GM12892 (cell line): ENCODE data around the gene ACTBL2. TPM values are rescaled to one million over a fixed set of nuclear protein-coding genes. Genes with fewer than 3 reads are reported as not detected.
"Not testable (repeated sequence)": the region's sequence is repeated elsewhere in the genome, so short reads cannot be mapped to it uniquely, and the experiment has no call there.

ENCODE experiments used
- DNase-seq: peaks from one replicate; pipeline ENCODE4 v3.0.0; 2011; ENCODE audit not compliant: insufficient read length
- FAIRE-seq: peaks from 2 replicates; lab custom pipeline; 2011; peaks lifted over from hg19 to GRCh38; lab: Jason Lieb, UNC
- POLR2A ChIP-seq: IDR thresholded peaks from 2 replicates; pipeline ENCODE4 v1.6.1; 2011; ENCODE audit warnings: low read depth, low read length, control low read depth
- POLR2AphosphoS5 ChIP-seq: IDR thresholded peaks from 2 replicates; pipeline ENCODE4 v1.6.1; 2011; ENCODE audit warnings: low read depth, low read length, control low read depth
- TAF1 ChIP-seq: IDR thresholded peaks from 2 replicates; pipeline ENCODE4 v1.6.1; 2011; ENCODE audit warnings: low read depth, mild to moderate bottlenecking, control low read depth, low read length, borderline replicate concordance
- polyA plus RNA-seq: library from polyadenylated mRNA; unstranded; fragments of >200 nt; gene quantifications from one replicate; pipeline ENCODE4 v1.2.1, GENCODE V29; 2012; ENCODE audit warnings: missing spikeins, inconsistent platforms; ENCODE audit not compliant: missing spikeins

Gene ACTBL2
- polyA plus RNA-seq, result not detected

GRCh38 chr5:57482671-57483106, at the start of gene ACTBL2:
TSS of gene ACTBL2 (minus strand) at chr5:57482811. CDS start at chr5:57482707, 104 bp downstream.
- DNase-seq, result no peak
- TF ChIP-seq POLR2A (no peak), TAF1 (no peak), POLR2AphosphoS5 (no peak)
- FAIRE-seq, result no peak

- no peak for FAIRE-seq
Measured at GRCh38 chr5:57531333-57531732, 48.7 kb upstream of the ACTBL2 start.

GRCh38 chr5:57529864-57530263, 47.3 kb upstream of the ACTBL2 start:
- DNase-seq (no peak), FAIRE-seq (no peak)
- TF ChIP-seq POLR2A (no peak), TAF1 (no peak), POLR2AphosphoS5 (no peak)

More at GRCh38 chr5:57531333-57531732, 48.7 kb upstream of the ACTBL2 start:
- TF ChIP-seq TAF1 (no peak), POLR2AphosphoS5 (no peak), POLR2A (no peak)
- no peak for DNase-seq

GRCh38 chr5:57527870-57528269, 45.3 kb upstream of the ACTBL2 start:
- FAIRE-seq (no peak), DNase-seq (no peak)
- TF ChIP-seq POLR2A (no peak), POLR2AphosphoS5 (no peak), TAF1 (no peak)

GRCh38 chr5:57524348-57525060, 41.9 kb upstream of the ACTBL2 start:
- DNase-seq (no peak), FAIRE-seq (no peak)
- TF ChIP-seq POLR2AphosphoS5 (no peak), TAF1 (no peak), POLR2A (no peak)

GRCh38 chr5:57522477-57522876, 39.9 kb upstream of the ACTBL2 start:
- FAIRE-seq, DNase-seq: not testable (repeated sequence)

- FAIRE-seq, result not testable (repeated sequence)
Measured at GRCh38 chr5:57518415-57518814, 35.8 kb upstream of the ACTBL2 start.

GRCh38 chr5:57517250-57517649, 34.6 kb upstream of the ACTBL2 start:
- no peak for DNase-seq
- TF ChIP-seq POLR2AphosphoS5 (no peak), TAF1 (no peak), POLR2A (no peak)
- FAIRE-seq, result no peak

More at GRCh38 chr5:57518415-57518814, 35.8 kb upstream of the ACTBL2 start:
- DNase-seq, result not testable (repeated sequence)

- no peak for DNase-seq
- no peak for FAIRE-seq
- no peak for TF ChIP-seq POLR2A
- TF ChIP-seq TAF1, result no peak
- no peak for TF ChIP-seq POLR2AphosphoS5
Measured at GRCh38 chr5:57513785-57514184, 31.2 kb upstream of the ACTBL2 start.

GRCh38 chr5:57511321-57511720, 28.7 kb upstream of the ACTBL2 start:
- DNase-seq, result no peak
- no peak for TF ChIP-seq POLR2A
- no peak for TF ChIP-seq POLR2AphosphoS5
- TF ChIP-seq TAF1, result no peak
- FAIRE-seq, result no peak

- FAIRE-seq (no peak), DNase-seq (no peak)
- TF ChIP-seq POLR2AphosphoS5, result no peak
- no peak for TF ChIP-seq TAF1
- TF ChIP-seq POLR2A, result no peak
Measured at GRCh38 chr5:57509501-57510260, 27.1 kb upstream of the ACTBL2 start.

- TF ChIP-seq TAF1 (no peak), POLR2A (no peak), POLR2AphosphoS5 (no peak)
- FAIRE-seq (no peak), DNase-seq (no peak)
Measured at GRCh38 chr5:57508211-57508610, 25.6 kb upstream of the ACTBL2 start.
